Dermis microvascular lymphatic vessel endothelial cell (primary cell): ENCODE measurements around the gene SPRTN. TPM values are rescaled to one million over a fixed set of nuclear protein-coding genes. Genes with fewer than 3 reads are reported as not detected.

ENCODE experiments used
- total RNA-seq: library from RNA; depleted of rRNA; stranded (reverse); fragments of >200 nt; gene quantifications from 2 replicates; pipeline ENCODE4 v1.2.1, GENCODE V29; 2014

The SPRTN gene
- total RNA-seq, 1 donor from 2014 or later = 12.3 TPM

Other genes starting within 250 kb of the SPRTN start
- not detected in 2 replicates for gene TRIM67, start 176.2 kb upstream of the SPRTN start, total RNA-seq
- 39.3 and 43.3 TPM in 2 replicates for gene GNPAT, start 97.1 kb upstream of the SPRTN start, total RNA-seq
- 16.4 and 21.9 TPM in 2 replicates for gene EXOC8, start 441 bp upstream of the SPRTN start, total RNA-seq
- 49.7 and 50.7 TPM in 2 replicates for gene EGLN1, start 84.0 kb downstream of the SPRTN start, total RNA-seq
- gene TSNAX, start 190.4 kb downstream of the SPRTN start, total RNA-seq = 26.7 and 28.2 TPM in 2 replicates